IMR-90 (cell line): ENCODE results near the gene BRPF1.

Experiments used
- BHLHE40 ChIP-seq: fragments of 150-350 bp; IDR thresholded peaks from 2 replicates; pipeline ENCODE4 v1.6.1; 2016; ENCODE audit warnings: mild to moderate bottlenecking, low read depth, low read length
- CEBPB ChIP-seq: IDR thresholded peaks from 2 replicates; pipeline ENCODE4 v1.6.1; 2012; ENCODE audit warnings: low read depth, low read length, improper control_type of control experiment
- CTCF ChIP-seq: conservative IDR thresholded peaks from 2 replicates; pipeline ENCODE4 v1.5.1; 2012; ENCODE audit warnings: mild to moderate bottlenecking, low read depth, low read length, improper control_type of control experiment
- MXI1 ChIP-seq: IDR thresholded peaks from 2 replicates; pipeline ENCODE4 v1.6.1; 2012; ENCODE audit warnings: low read depth, mild to moderate bottlenecking, low read length, moderate library complexity, borderline replicate concordance
- POLR2A ChIP-seq: IDR thresholded peaks from 2 replicates; pipeline ENCODE4 v1.6.1; 2012; ENCODE audit warnings: mild to moderate bottlenecking, low read depth, low read length
- SMC3 ChIP-seq: fragments of 150-350 bp; IDR thresholded peaks from 2 replicates; pipeline ENCODE4 v1.6.1; 2016; ENCODE audit warnings: low read depth, mild to moderate bottlenecking, antibody characterized with exemption, low read length, moderate library complexity

GRCh38 chr3:9780910-9781309 is 49.4 kb downstream of the BRPF1 start:
- TF ChIP-seq CTCF (no peak), POLR2A (no peak), CEBPB (no peak), SMC3 (no peak), BHLHE40 (no peak), MXI1 (no peak)
